Astrocyte (in vitro differentiated cells and primary cell): ENCODE data around the gene GNAI3. TPM values are rescaled to one million over a fixed set of nuclear protein-coding genes. Genes with fewer than 3 reads are reported as not detected.
"Not testable (repeated sequence)": the region's sequence is repeated elsewhere in the genome, so short reads cannot be mapped to it uniquely, and the experiment has no call there.

Experiments used
- DNase-seq: peaks from one replicate; pipeline ENCODE4 v3.0.0-alpha.2; 2010; ENCODE audit warnings: low read depth
- FAIRE-seq: peaks from 2 replicates; lab custom pipeline; 2011; peaks lifted over from hg19 to GRCh38; lab: Jason Lieb, UNC
- H2AFZ ChIP-seq: 2 replicates; pipeline ENCODE4 v1.6.0; 2012; ENCODE audit warnings: low read depth, low read length, inconsistent platforms
- H3K27ac ChIP-seq: 2 replicates; pipeline ENCODE4 v1.5.1; 2011; ENCODE audit warnings: low read depth, low read length, inconsistent platforms
- H3K27me3 ChIP-seq: 2 replicates; pipeline ENCODE4 v1.6.0; 2011; ENCODE audit warnings: low read length, inconsistent platforms; ENCODE audit not compliant: insufficient read depth
- H3K36me3 ChIP-seq: 2 replicates; pipeline ENCODE4 v1.5.1; 2011; ENCODE audit warnings: low read length, inconsistent platforms; ENCODE audit not compliant: insufficient read depth
- H3K4me1 ChIP-seq: 2 replicates; pipeline ENCODE4 v1.5.1; 2011; ENCODE audit warnings: low read length, inconsistent platforms; ENCODE audit not compliant: insufficient read depth
- H3K4me2 ChIP-seq: 2 replicates; pipeline ENCODE4 v1.6.0; 2012; ENCODE audit warnings: low read length, inconsistent platforms
- H3K4me3 ChIP-seq: 2 replicates; pipeline ENCODE4 v1.5.1; 2011; ENCODE audit warnings: low read depth, mild to moderate bottlenecking, low read length, inconsistent platforms; ENCODE audit not compliant: insufficient read depth
- H3K79me2 ChIP-seq: 2 replicates; pipeline ENCODE4 v1.6.0; 2012; ENCODE audit warnings: mild to moderate bottlenecking, low read length, inconsistent platforms; ENCODE audit not compliant: insufficient read depth
- H3K9ac ChIP-seq: 2 replicates; pipeline ENCODE4 v1.6.0; 2012; ENCODE audit warnings: mild to moderate bottlenecking, low read length, inconsistent platforms
- H3K9me3 ChIP-seq: 2 replicates; pipeline ENCODE4 v1.5.1; 2012; ENCODE audit warnings: low read depth, mild to moderate bottlenecking, low read length, inconsistent platforms; ENCODE audit not compliant: insufficient read depth
- H4K20me1 ChIP-seq: 2 replicates; pipeline ENCODE4 v1.6.0; 2012; ENCODE audit warnings: low read length, inconsistent platforms; ENCODE audit not compliant: insufficient read depth
- H3K27ac Mint-ChIP-seq: one replicate; pipeline ENCODE4 v1.8.0; 2021; ENCODE audit warnings: mild to moderate bottlenecking, mixed read lengths; ENCODE audit not compliant: unreplicated experiment
- H3K27me3 Mint-ChIP-seq: one replicate; pipeline ENCODE4 v1.8.0; 2021; ENCODE audit warnings: low read depth, mixed read lengths; ENCODE audit not compliant: unreplicated experiment
- H3K36me3 Mint-ChIP-seq: one replicate; pipeline ENCODE4 v1.8.0; 2021; ENCODE audit warnings: low read depth, mixed read lengths; ENCODE audit not compliant: unreplicated experiment
- H3K4me1 Mint-ChIP-seq: one replicate; pipeline ENCODE4 v1.8.0; 2021; ENCODE audit warnings: low read depth, mixed read lengths; ENCODE audit not compliant: unreplicated experiment
- H3K4me3 Mint-ChIP-seq: one replicate; pipeline ENCODE4 v1.8.0; 2021; ENCODE audit warnings: mild to moderate bottlenecking, moderate library complexity, mixed read lengths; ENCODE audit not compliant: unreplicated experiment
- H3K9me3 Mint-ChIP-seq: one replicate; pipeline ENCODE4 v1.8.0; 2021; ENCODE audit warnings: mild to moderate bottlenecking, mixed read lengths; ENCODE audit not compliant: unreplicated experiment
- EZH2 ChIP-seq: IDR thresholded peaks from 2 replicates; pipeline ENCODE4 v1.6.1; 2012; ENCODE audit warnings: mild to moderate bottlenecking, low read length, inconsistent platforms; ENCODE audit not compliant: insufficient read depth
- total RNA-seq: library from RNA; stranded (reverse); gene quantifications from 2 replicates; pipeline ENCODE4 v1.2.1, GENCODE V29; 2021
- TF ChIP-seq, protein P1 (sequence below): IDR thresholded peaks from 2 replicates; pipeline ENCODE4 v1.5.1; 2011; ENCODE audit warnings: low read depth, mild to moderate bottlenecking, inconsistent platforms, low read length, moderate library complexity; ENCODE audit not compliant: insufficient read depth

Gene GNAI3
- total RNA-seq, 1 donor from 2014 or later: 16.1 TPM

DNA sequence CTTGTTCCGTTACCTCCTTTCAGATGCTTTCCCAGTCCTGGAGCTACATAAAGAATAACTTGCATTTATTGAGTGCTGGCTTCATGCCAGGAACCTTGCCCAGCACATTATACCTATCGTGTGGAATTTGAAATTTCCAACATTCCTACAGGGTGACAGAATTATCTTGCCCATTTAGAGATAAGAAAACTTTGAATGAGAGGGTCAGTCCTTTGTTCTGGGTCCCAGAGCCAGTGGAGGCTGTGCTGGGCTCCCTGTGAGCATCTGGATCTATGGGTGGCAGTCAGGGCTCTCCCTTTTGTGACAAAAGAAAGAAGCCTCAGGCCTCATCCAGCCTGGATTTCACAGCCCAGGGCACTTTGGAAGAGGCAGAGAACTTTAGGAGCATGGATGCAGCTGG lies 110.7 kb downstream of the GNAI3 start:
- Histone ChIP-seq H3K9me3 (no peaks in the 10 kb centered on the region), H3K4me3 (no peak overlapping the region), H3K36me3 (no peaks in the 10 kb centered on the region), H3K9ac (no peak overlapping the region), H3K4me2 (no peak overlapping the region), H3K79me2 (no peaks in the 10 kb centered on the region), H4K20me1 (no peaks in the 10 kb centered on the region), H2AFZ (no peak overlapping the region), H3K4me1 (peaks cover 14% of the 10 kb centered on the region), H3K27me3 (no peaks in the 10 kb centered on the region), H3K27ac (no peak overlapping the region)
- FAIRE-seq (no peak), DNase-seq (no peak)
- peaks cover 11% of the 10 kb centered on the region for H3K4me1 Mint-ChIP-seq
- H3K27ac Mint-ChIP-seq: no peak overlapping the region
- H3K27me3 Mint-ChIP-seq: peaks cover 31% of the 10 kb centered on the region
- no peaks in the 10 kb centered on the region for H3K9me3 Mint-ChIP-seq
- peak overlapping the region; percentile 34 for H3K4me3 Mint-ChIP-seq
- TF ChIP-seq, protein P1, sequence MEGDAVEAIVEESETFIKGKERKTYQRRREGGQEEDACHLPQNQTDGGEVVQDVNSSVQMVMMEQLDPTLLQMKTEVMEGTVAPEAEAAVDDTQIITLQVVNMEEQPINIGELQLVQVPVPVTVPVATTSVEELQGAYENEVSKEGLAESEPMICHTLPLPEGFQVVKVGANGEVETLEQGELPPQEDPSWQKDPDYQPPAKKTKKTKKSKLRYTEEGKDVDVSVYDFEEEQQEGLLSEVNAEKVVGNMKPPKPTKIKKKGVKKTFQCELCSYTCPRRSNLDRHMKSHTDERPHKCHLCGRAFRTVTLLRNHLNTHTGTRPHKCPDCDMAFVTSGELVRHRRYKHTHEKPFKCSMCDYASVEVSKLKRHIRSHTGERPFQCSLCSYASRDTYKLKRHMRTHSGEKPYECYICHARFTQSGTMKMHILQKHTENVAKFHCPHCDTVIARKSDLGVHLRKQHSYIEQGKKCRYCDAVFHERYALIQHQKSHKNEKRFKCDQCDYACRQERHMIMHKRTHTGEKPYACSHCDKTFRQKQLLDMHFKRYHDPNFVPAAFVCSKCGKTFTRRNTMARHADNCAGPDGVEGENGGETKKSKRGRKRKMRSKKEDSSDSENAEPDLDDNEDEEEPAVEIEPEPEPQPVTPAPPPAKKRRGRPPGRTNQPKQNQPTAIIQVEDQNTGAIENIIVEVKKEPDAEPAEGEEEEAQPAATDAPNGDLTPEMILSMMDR: no peak
- TF ChIP-seq EZH2: no peak
- H3K36me3 Mint-ChIP-seq: peaks cover 4% of the 10 kb centered on the region

DNA sequence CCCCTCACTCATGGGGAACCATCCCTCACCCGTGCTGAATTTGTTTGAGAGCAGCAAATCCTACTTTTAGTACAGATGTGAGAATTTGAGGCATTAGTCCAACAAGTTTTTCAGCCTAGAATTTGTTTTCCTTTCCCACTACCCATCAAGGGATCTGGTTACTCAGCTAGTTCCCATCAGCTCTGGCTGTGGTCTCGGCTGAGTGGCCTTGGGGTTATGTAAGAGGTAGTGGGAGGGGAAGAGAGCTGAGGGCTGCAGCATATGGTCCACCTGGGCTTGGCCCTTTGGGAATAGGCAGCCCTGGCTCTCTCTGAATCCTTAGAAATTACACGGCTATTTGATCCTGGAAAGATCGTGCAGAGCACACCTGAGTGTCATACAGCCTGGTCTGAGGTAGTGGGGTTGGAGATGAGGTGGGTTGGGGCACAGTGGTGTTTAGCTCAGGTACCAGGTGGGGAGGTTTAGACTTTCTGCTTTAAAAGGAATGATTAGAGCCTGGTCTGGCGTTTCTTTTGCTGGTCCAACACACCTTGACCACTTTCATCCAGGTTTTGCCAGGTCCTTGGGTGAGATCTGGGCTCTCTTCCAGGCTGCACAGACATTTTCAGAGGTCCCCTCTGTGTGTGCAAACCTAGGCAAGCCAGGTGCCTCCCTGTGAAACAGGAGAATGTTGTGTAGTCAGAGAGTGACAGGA lies 111.7 kb downstream of the GNAI3 start:
- peak; percentile 12 for DNase-seq
- no peak overlapping the region for H3K27ac Mint-ChIP-seq

DNA sequence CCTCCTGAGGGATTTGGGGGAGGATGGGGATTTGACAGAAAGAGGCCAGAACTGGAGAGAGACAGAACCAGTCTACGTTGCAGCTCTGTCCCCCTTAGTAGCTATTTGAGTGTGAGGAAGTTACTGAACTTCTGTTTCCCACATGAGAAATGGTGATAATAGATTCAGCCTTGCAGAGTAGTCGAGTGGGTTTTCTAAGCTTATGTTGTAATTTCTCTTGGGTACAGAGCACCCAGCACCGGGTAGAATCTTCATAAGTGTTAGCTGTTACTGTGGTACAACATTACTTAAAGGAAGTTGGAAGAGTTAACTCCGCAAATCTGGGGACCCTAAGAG lies 112.2 kb downstream of the GNAI3 start:
- not testable (repeated sequence) for H3K27ac Mint-ChIP-seq, H3K27ac ChIP-seq, H4K20me1 ChIP-seq, H3K27me3 ChIP-seq, H3K9me3 ChIP-seq, H3K4me3 ChIP-seq, FAIRE-seq, H3K9me3 Mint-ChIP-seq, H3K4me3 Mint-ChIP-seq, H3K36me3 ChIP-seq, DNase-seq, H3K36me3 Mint-ChIP-seq, H2AFZ ChIP-seq, H3K9ac ChIP-seq, H3K79me2 ChIP-seq, H3K4me2 ChIP-seq
- Mint-ChIP-seq H3K27me3 (peaks cover 23% of the 10 kb centered on the region), H3K4me1 (peaks cover 11% of the 10 kb centered on the region)
- peaks cover 11% of the 10 kb centered on the region for H3K4me1 ChIP-seq

More for the DNA sequence above, 111.7 kb downstream of the GNAI3 start:
- Histone ChIP-seq H3K79me2 (no peaks in the 10 kb centered on the region), H3K9me3 (no peaks in the 10 kb centered on the region), H4K20me1 (no peaks in the 10 kb centered on the region), H3K36me3 (no peaks in the 10 kb centered on the region), H3K4me1 (peaks cover 14% of the 10 kb centered on the region), H3K27ac (no peak overlapping the region), H3K4me2 (no peak overlapping the region), H2AFZ (no peak overlapping the region), H3K4me3 (no peak overlapping the region), H3K27me3 (no peaks in the 10 kb centered on the region), H3K9ac (no peak overlapping the region)
- TF ChIP-seq, protein P1: no peak
- no peak for TF ChIP-seq EZH2
- Mint-ChIP-seq H3K4me1 (peaks cover 11% of the 10 kb centered on the region), H3K4me3 (no peak overlapping the region), H3K36me3 (peaks cover 4% of the 10 kb centered on the region), H3K9me3 (no peaks in the 10 kb centered on the region), H3K27me3 (peaks cover 25% of the 10 kb centered on the region)
- no peak for FAIRE-seq
